WTC11 (cell line): Measurements from ENCODE around the gene ALDOB.

Source experiments
- CREB1 ChIP-seq: sonication (generic); formaldehyde crosslinking; IDR thresholded peaks from 2 replicates; pipeline ENCODE4 v1.8.0; 2023; ENCODE audit warnings: mild to moderate bottlenecking, missing genetic modification reagents
- NFYB ChIP-seq: sonication (generic); formaldehyde crosslinking; conservative IDR thresholded peaks from 2 replicates; pipeline ENCODE4 v1.8.0; 2022; ENCODE audit warnings: low read depth, missing genetic modification reagents
- NR2C2 ChIP-seq: sonication (generic); formaldehyde crosslinking; IDR thresholded peaks from 2 replicates; pipeline ENCODE4 v1.8.0; 2022; ENCODE audit warnings: mild to moderate bottlenecking, missing genetic modification reagents
- TCF7 ChIP-seq: sonication (generic); formaldehyde crosslinking; IDR thresholded peaks from 2 replicates; pipeline ENCODE4 v1.8.0; 2022; ENCODE audit warnings: mild to moderate bottlenecking, low read depth, missing genetic modification reagents, moderate library complexity
- TF ChIP-seq, protein P1 (sequence below): sonication (generic); formaldehyde crosslinking; conservative IDR thresholded peaks from 2 replicates; pipeline ENCODE4 v1.8.1; 2022; ENCODE audit warnings: mild to moderate bottlenecking, missing genetic modification reagents
- TF ChIP-seq, protein P2 (sequence below): fragments of 200-600 bp; IDR thresholded peaks from 2 replicates; pipeline ENCODE4 v1.8.0; 2022; ENCODE audit warnings: antibody characterized with exemption

DNA sequence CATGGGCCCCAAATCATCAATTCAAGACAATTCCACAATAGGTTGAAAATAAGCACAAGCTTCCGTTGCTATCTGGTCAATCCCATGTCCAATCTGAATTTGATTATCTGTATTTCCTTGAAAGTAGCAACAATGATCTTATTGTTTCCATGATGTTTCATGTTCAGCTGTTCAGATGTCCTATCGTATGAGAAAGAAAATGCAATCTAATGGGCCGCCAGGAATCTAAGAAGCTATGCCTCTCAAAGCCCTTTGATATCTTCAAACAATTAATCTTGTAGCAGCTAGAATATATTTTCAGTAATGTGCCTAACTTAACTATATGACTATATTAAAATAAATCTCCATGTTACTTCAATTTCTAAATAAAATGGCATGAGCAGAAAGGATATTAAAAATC lies 32.1 kb upstream of the ALDOB start:
- no peak for TF ChIP-seq CREB1
- TF ChIP-seq NR2C2 = no peak
- TF ChIP-seq TCF7 (CRISPR knock-in tag) = no peak
- TF ChIP-seq, protein P1, sequence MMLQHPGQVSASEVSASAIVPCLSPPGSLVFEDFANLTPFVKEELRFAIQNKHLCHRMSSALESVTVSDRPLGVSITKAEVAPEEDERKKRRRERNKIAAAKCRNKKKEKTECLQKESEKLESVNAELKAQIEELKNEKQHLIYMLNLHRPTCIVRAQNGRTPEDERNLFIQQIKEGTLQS (CRISPR knock-in tag) = no peak
- TF ChIP-seq NFYB (CRISPR knock-in tag) = no peak
- TF ChIP-seq, protein P2, sequence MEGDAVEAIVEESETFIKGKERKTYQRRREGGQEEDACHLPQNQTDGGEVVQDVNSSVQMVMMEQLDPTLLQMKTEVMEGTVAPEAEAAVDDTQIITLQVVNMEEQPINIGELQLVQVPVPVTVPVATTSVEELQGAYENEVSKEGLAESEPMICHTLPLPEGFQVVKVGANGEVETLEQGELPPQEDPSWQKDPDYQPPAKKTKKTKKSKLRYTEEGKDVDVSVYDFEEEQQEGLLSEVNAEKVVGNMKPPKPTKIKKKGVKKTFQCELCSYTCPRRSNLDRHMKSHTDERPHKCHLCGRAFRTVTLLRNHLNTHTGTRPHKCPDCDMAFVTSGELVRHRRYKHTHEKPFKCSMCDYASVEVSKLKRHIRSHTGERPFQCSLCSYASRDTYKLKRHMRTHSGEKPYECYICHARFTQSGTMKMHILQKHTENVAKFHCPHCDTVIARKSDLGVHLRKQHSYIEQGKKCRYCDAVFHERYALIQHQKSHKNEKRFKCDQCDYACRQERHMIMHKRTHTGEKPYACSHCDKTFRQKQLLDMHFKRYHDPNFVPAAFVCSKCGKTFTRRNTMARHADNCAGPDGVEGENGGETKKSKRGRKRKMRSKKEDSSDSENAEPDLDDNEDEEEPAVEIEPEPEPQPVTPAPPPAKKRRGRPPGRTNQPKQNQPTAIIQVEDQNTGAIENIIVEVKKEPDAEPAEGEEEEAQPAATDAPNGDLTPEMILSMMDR = no peak
